Tibial nerve (tissue), 4 donors: ENCODE data around the gene NTM. TPM values are rescaled to one million over a fixed set of nuclear protein-coding genes. Genes with fewer than 3 reads are reported as not detected.

Experiments used
- DNase-seq, 2 donors: peaks; one replicate each; pipeline ENCODE4 v3.0.0-alpha.2; 2019; ENCODE audit warnings: low spot score in 2 of 2
- H3K27ac ChIP-seq, 4 donors: fragments of 200-600 bp; sonication (generic) in 3 of 4; one replicate each; pipeline ENCODE4 v1.5.1; 2017 to 2019; ENCODE audit warnings: mild to moderate bottlenecking in 1 of 4
- H3K27me3 ChIP-seq, 2 donors: fragments of 200-600 bp; sonication (generic) in 1 of 2; one replicate each; pipeline versions ENCODE4 v1.5.1 to v1.6.0; 2017 to 2019
- H3K36me3 ChIP-seq, 3 donors: fragments of 200-600 bp; sonication (generic); one replicate each; pipeline ENCODE4 v1.5.1; 2018 to 2019
- H3K4me1 ChIP-seq, 4 donors: fragments of 200-600 bp; sonication (generic) in 3 of 4; one replicate each; pipeline ENCODE4 v1.5.1; 2017 to 2019
- H3K4me3 ChIP-seq, 4 donors: fragments of 200-600 bp; sonication (generic) in 3 of 4; one replicate each; pipeline ENCODE4 v1.5.1; 2017 to 2019; ENCODE audit warnings: mild to moderate bottlenecking in 1 of 4, moderate library complexity in 1 of 4
- H3K9me3 ChIP-seq, 4 donors: fragments of 200-600 bp; sonication (generic) in 3 of 4; one replicate each; pipeline ENCODE4 v1.5.1; 2017 to 2019
- CTCF ChIP-seq, 5 experiments: fragments of 200-600 bp in 3 of 5; fragments of 450-650 bp in 2 of 5; sonication (generic) in 3 of 5; IDR thresholded peaks; one replicate each; pipeline ENCODE4 v1.5.1; 2016 to 2019; ENCODE audit warnings: antibody characterized with exemption in 5 of 5, mild to moderate bottlenecking in 3 of 5, moderate library complexity in 2 of 5
- EP300 ChIP-seq, 2 donors: sonication (generic); formaldehyde crosslinking; IDR thresholded peaks; one replicate each; pipeline ENCODE4 v1.6.1; 2017; ENCODE audit warnings: antibody characterized with exemption in 2 of 2, mild to moderate bottlenecking in 1 of 2
- POLR2A ChIP-seq, 2 donors: fragments of 450-650 bp; IDR thresholded peaks; one replicate each; pipeline ENCODE4 v1.6.1; 2017; ENCODE audit warnings: antibody characterized with exemption in 2 of 2, mild to moderate bottlenecking in 2 of 2, moderate library complexity in 2 of 2
- WGBS, 2 donors: methylation state at CpG; one replicate each; pipeline ENCODE4 v1.1.5; 2018; 5-methylcytosine and 5-hydroxymethylcytosine counted together
- total RNA-seq, 4 donors: library from RNA; depleted of rRNA; stranded (reverse); fragments of >200 nt; gene quantifications; one replicate each; pipeline ENCODE4 v1.1.0, GENCODE V29; 2016

NTM gene
- total RNA-seq, 4 donors from 2014 or later, result 3.7 to 11.4 (median 10.8) TPM

GRCh38 chr11:131666617-131667016, 296.2 kb downstream of the NTM start:
- TF ChIP-seq EP300 (IDR thresholded peaks at IDR 0.05) (no peak), CTCF (IDR thresholded peaks at IDR 0.05) (no peak), POLR2A (IDR thresholded peaks at IDR 0.05) (no peak)
- DNase-seq, result no peak
- WGBS, 2 donors, result 84 to 89% methylated on average over 5 of the region's 5 CpGs

GRCh38 chr11:131667566-131667965, 297.2 kb downstream of the NTM start:
- peaks cover 0 to 22% (median under 1%) of the 10 kb centered on the region in 4 donors for H3K4me1 ChIP-seq
- no peaks in the 10 kb centered on the region for H3K36me3 ChIP-seq
- H3K27ac ChIP-seq, result no peak overlapping the region
- no peak overlapping the region for H3K4me3 ChIP-seq
- 91 to 93% methylated on average over 4 of the region's 4 CpGs for WGBS, 2 donors
- no peak for TF ChIP-seq POLR2A (IDR thresholded peaks at IDR 0.05)
- TF ChIP-seq EP300 (IDR thresholded peaks at IDR 0.05), result no peak
- no peak for TF ChIP-seq CTCF (IDR thresholded peaks at IDR 0.05)
- no peaks in the 10 kb centered on the region for H3K9me3 ChIP-seq
- no peak for DNase-seq
- no peaks in the 10 kb centered on the region for H3K27me3 ChIP-seq

More at GRCh38 chr11:131666617-131667016, 296.2 kb downstream of the NTM start:
- no peaks in the 10 kb centered on the region for H3K27me3 ChIP-seq
- no peak overlapping the region for H3K27ac ChIP-seq
- H3K36me3 ChIP-seq, result no peaks in the 10 kb centered on the region
- H3K4me1 ChIP-seq, result peaks cover 0 to 22% (median 1%) of the 10 kb centered on the region in 4 donors
- H3K4me3 ChIP-seq, result no peak overlapping the region
- H3K9me3 ChIP-seq, result no peaks in the 10 kb centered on the region

- no peak overlapping the region for H3K27ac ChIP-seq
- TF ChIP-seq CTCF (IDR thresholded peaks at IDR 0.05), result peak; percentile 17 to 73 (median 40)
- no peak for TF ChIP-seq EP300 (IDR thresholded peaks at IDR 0.05)
- H3K9me3 ChIP-seq, result no peaks in the 10 kb centered on the region
- H3K27me3 ChIP-seq, result no peaks in the 10 kb centered on the region
- 28 to 35% methylated on average over 11 of the region's 11 CpGs for WGBS, 2 donors
- no peak for DNase-seq
- H3K36me3 ChIP-seq, result no peaks in the 10 kb centered on the region
- no peak overlapping the region for H3K4me3 ChIP-seq
- peaks cover 0 to 12% (median 0%) of the 10 kb centered on the region in 4 donors for H3K4me1 ChIP-seq
Observed at GRCh38 chr11:131668500-131669400, 298.3 kb downstream of the NTM start.

- TF ChIP-seq POLR2A (IDR thresholded peaks at IDR 0.05) (no peak), CTCF (IDR thresholded peaks at IDR 0.05) (no peak), EP300 (IDR thresholded peaks at IDR 0.05) (no peak)
- 67% methylated on average over 4 of the region's 4 CpGs for WGBS, 2 donors
- DNase-seq, result no peak
Observed at GRCh38 chr11:131669401-131669780, 299.0 kb downstream of the NTM start.

GRCh38 chr11:131670876-131671275, 300.5 kb downstream of the NTM start:
- Histone ChIP-seq H3K27ac (no peak overlapping the region), H3K4me3 (no peak overlapping the region)
- no peak for DNase-seq

More at GRCh38 chr11:131669401-131669780, 299.0 kb downstream of the NTM start:
- Histone ChIP-seq H3K9me3 (no peaks in the 10 kb centered on the region), H3K27ac (no peak overlapping the region), H3K36me3 (no peaks in the 10 kb centered on the region), H3K4me1 (peaks cover 0 to 11% (median 0%) of the 10 kb centered on the region in 4 donors), H3K27me3 (no peaks in the 10 kb centered on the region), H3K4me3 (no peak overlapping the region)

More at GRCh38 chr11:131670876-131671275, 300.5 kb downstream of the NTM start:
- Histone ChIP-seq H3K9me3 (no peaks in the 10 kb centered on the region), H3K27me3 (no peaks in the 10 kb centered on the region), H3K4me1 (peaks cover 0 to 11% (median 0%) of the 10 kb centered on the region in 4 donors), H3K36me3 (no peaks in the 10 kb centered on the region)
- 74 to 81% methylated on average over 3 of the region's 3 CpGs for WGBS, 2 donors
- no peak for TF ChIP-seq EP300 (IDR thresholded peaks at IDR 0.05)
- no peak for TF ChIP-seq CTCF (IDR thresholded peaks at IDR 0.05)
- TF ChIP-seq POLR2A (IDR thresholded peaks at IDR 0.05), result no peak
